ENCODE measurements around the gene OR1F1. TPM values are rescaled to one million over a fixed set of nuclear protein-coding genes. Genes with fewer than 3 reads are reported as not detected.

OR1F1 gene
- total and polyA plus RNA-seq, 2 of the 8 experiments (the other 6 are each of a cell fraction or from before 2014, with no cell fraction given), result 0.52 to 1.2 TPM

GRCh38 chr16:3214904-3215600, 27.0 kb downstream of the OR1F1 start:
- H3K4me2 ChIP-seq (ENCODE audit: insufficient read depth in 1 of 2, low read depth in 2 of 2, low read length in 2 of 2), result no peak overlapping the region
- no peak overlapping the region for H3K4ac ChIP-seq (replicated peaks; ENCODE audit: insufficient read length, low read depth, low read length)
- TF ChIP-seq SP4 (IDR thresholded peaks at IDR 0.05; ENCODE audit: low read length) (no peak), TAF1 (IDR thresholded peaks at IDR 0.05; ENCODE audit: low read depth, low read length) (no peak), MAFK (IDR thresholded peaks at IDR 0.05; ENCODE audit: low read depth, low read length) (no peak), PHF8 (conservative IDR thresholded peaks at IDR 0.05; ENCODE audit: low read depth, low read length) (no peak), RAD21 (IDR thresholded peaks at IDR 0.05 in 1 of 2, conservative IDR thresholded peaks at IDR 0.05 in 1 of 2; ENCODE audit: low read depth in 2 of 2, low read length in 2 of 2) (no peak), SRF (IDR thresholded peaks at IDR 0.05; ENCODE audit: low read depth, low read length) (no peak), GTF2F1 (IDR thresholded peaks at IDR 0.05; ENCODE audit: borderline replicate concordance, low read depth, low read length) (no peak)

More at GRCh38 chr16:3214904-3215600, 27.0 kb downstream of the OR1F1 start:
- DNase-seq (ENCODE audit: low read depth in 1 of 2, low spot score in 2 of 2) (no peak), FAIRE-seq (no peak)
- Histone ChIP-seq H3K14ac (ENCODE audit: insufficient read length) (no peak overlapping the region), H4K20me1 (replicated peaks in 1 of 2; ENCODE audit: control insufficient read depth in 1 of 2, insufficient read depth in 2 of 2, low read length in 2 of 2) (no peaks in the 10 kb centered on the region), H3K9me3 (ENCODE audit: insufficient read depth in 2 of 2, low read depth in 1 of 2, low read length in 1 of 2) (peaks cover 29 to 52% of the 10 kb centered on the region in 2 experiments), H2AFZ (ENCODE audit: low read length) (no peak overlapping the region), H4K5ac (ENCODE audit: insufficient read length, low read depth, low read length) (no peak overlapping the region), H4K91ac (replicated peaks; ENCODE audit: insufficient read length, low read length) (no peak overlapping the region), H3K56ac (replicated peaks; ENCODE audit: insufficient read length, low read depth, low read length) (no peak overlapping the region), H3K4me1 (replicated peaks in 1 of 4; ENCODE audit: control insufficient read depth in 3 of 4, insufficient read depth in 4 of 4, low read length in 3 of 4) (no peaks in the 10 kb centered on the region), H3K23me2 (ENCODE audit: low read depth, low read length) (no peaks in the 10 kb centered on the region), H4K8ac (ENCODE audit: extremely low read depth, insufficient read depth, low read length) (no peak overlapping the region), H2BK12ac (ENCODE audit: low read depth, low read length) (no peak overlapping the region), H3K18ac (ENCODE audit: extremely low read depth, low read length) (no peak overlapping the region), H3K79me1 (ENCODE audit: low read depth, low read length) (no peaks in the 10 kb centered on the region), H2BK5ac (ENCODE audit: low read depth, low read length) (no peak overlapping the region), H2AK5ac (ENCODE audit: low read depth, low read length) (no peak overlapping the region), H3K23ac (ENCODE audit: insufficient read length) (no peak overlapping the region), H2BK15ac (ENCODE audit: low read length) (no peak overlapping the region), H3K27ac (ENCODE audit: low read depth, low read length) (no peak overlapping the region), H3K36me3 (ENCODE audit: control insufficient read depth in 2 of 4, insufficient read depth in 4 of 4, low read length in 3 of 4) (no peaks in the 10 kb centered on the region), H3K9ac (replicated peaks in 1 of 4; ENCODE audit: extremely low read depth in 1 of 4, low read depth in 3 of 4, low read length in 3 of 4) (no peak overlapping the region), H3K4me3 (ENCODE audit: extremely low read depth in 1 of 4, insufficient read depth in 2 of 4, low read depth in 3 of 4, low read length in 4 of 4) (no peak overlapping the region), H2BK20ac (ENCODE audit: low read length) (no peak overlapping the region), H3K79me2 (ENCODE audit: control insufficient read depth in 1 of 2, insufficient read depth in 2 of 2, low read length in 2 of 2) (no peaks in the 10 kb centered on the region), H2BK120ac (replicated peaks; ENCODE audit: low read depth, low read length) (no peak overlapping the region), H3K27me3 (replicated peaks in 1 of 4; ENCODE audit: control insufficient read depth in 3 of 4, extremely low read depth in 1 of 4, insufficient read depth in 3 of 4, low read length in 3 of 4) (no peaks in the 10 kb centered on the region)
- WGBS, 2 experiments (ENCODE audit: extremely low coverage in 1 of 2, insufficient coverage in 1 of 2, insufficient read length in 1 of 2, insufficient replicate concordance in 2 of 2, low coverage in 1 of 2, low lambda C conversion rate in 2 of 2, missing lambda C conversion rate in 1 of 2), result 61% methylated on average over 7 of the region's 7 CpGs; no CpG with 5 or more reads in 1 of the 2 experiments
- CTCF ChIA-PET (ENCODE audit: partially characterized antibody), result interaction anchor here (0.6 kb wide), 1 partner anchor 229 kb away, joined by 4 read pairs; no protein-coding TSS in a partner anchor
- POLR2A ChIA-PET (ENCODE audit: partially characterized antibody), result no interaction called here
